Neural cell (in vitro differentiated cells): ENCODE data around the gene SLC25A21. TPM values are rescaled to one million over a fixed set of nuclear protein-coding genes. Genes with fewer than 3 reads are reported as not detected.

Source experiments
- H2AFZ ChIP-seq: fragments of 200-600, 300-800 bp; sonication (generic), shearing (Covaris generic); 2 replicates; pipeline ENCODE4 v1.6.0; 2014; ENCODE audit warnings: low read depth, mild to moderate bottlenecking, antibody characterized with exemption, low read length, moderate library complexity
- H3F3A ChIP-seq: fragments of 200-600 bp; shearing (Covaris generic); 2 replicates; pipeline ENCODE4 v1.6.1; 2016; ENCODE audit warnings: mild to moderate bottlenecking, moderate library complexity, mixed read lengths, antibody characterized with exemption, low read length; ENCODE audit not compliant: insufficient read depth, poor library complexity, severe bottlenecking
- H3K27ac ChIP-seq: fragments of 200-600, 300-800 bp; sonication (generic), shearing (Covaris generic); 2 replicates; pipeline ENCODE4 v1.5.1; 2014; ENCODE audit warnings: mild to moderate bottlenecking, low read length, moderate library complexity
- H3K27me3 ChIP-seq: fragments of 300-800, 200-600 bp; sonication (generic), shearing (Covaris generic); 2 replicates; pipeline ENCODE4 v1.6.0; 2014; ENCODE audit warnings: mild to moderate bottlenecking, low read depth, low read length, moderate library complexity; ENCODE audit not compliant: insufficient read depth
- H3K36me3 ChIP-seq: fragments of 300-800, 200-600 bp; sonication (generic), shearing (Covaris generic); 2 replicates; pipeline ENCODE4 v1.5.1; 2014; ENCODE audit warnings: mild to moderate bottlenecking, antibody characterized with exemption, low read length, moderate library complexity; ENCODE audit not compliant: insufficient read depth
- H3K4me2 ChIP-seq: fragments of 300-800, 200-600 bp; sonication (generic), shearing (Covaris generic); 2 replicates; pipeline ENCODE4 v1.6.0; 2014; ENCODE audit warnings: mild to moderate bottlenecking, low read length
- H3K4me3 ChIP-seq: fragments of 300-800, 200-600 bp; sonication (generic), shearing (Covaris generic); 2 replicates; pipeline ENCODE4 v1.5.1; 2014; ENCODE audit warnings: mild to moderate bottlenecking, low read length, moderate library complexity
- H3K79me2 ChIP-seq: fragments of 200-600 bp; shearing (Covaris generic); replicated peaks from 2 replicates; pipeline ENCODE4 v1.6.0; 2014; ENCODE audit warnings: mild to moderate bottlenecking, low read length, moderate library complexity; ENCODE audit not compliant: insufficient read depth
- H3K9ac ChIP-seq: fragments of 300-800, 200-600 bp; sonication (generic), shearing (Covaris generic); 2 replicates; pipeline ENCODE4 v1.6.1; 2016; ENCODE audit warnings: mild to moderate bottlenecking, low read length, mixed read lengths
- H3K9me2 ChIP-seq: fragments of 200-600 bp; shearing (Covaris generic); 2 replicates; pipeline ENCODE4 v1.6.1; 2016; ENCODE audit warnings: mild to moderate bottlenecking, low read length, mixed read lengths; ENCODE audit not compliant: insufficient read depth
- H3K9me3 ChIP-seq: fragments of 200-600, 300-800 bp; sonication (generic), shearing (Covaris generic); 2 replicates; pipeline ENCODE4 v1.6.1; 2016; ENCODE audit warnings: mild to moderate bottlenecking, mixed run types, low read length, moderate library complexity, mixed read lengths
- H4K20me1 ChIP-seq: fragments of 200-600 bp; shearing (Covaris generic); 2 replicates; pipeline ENCODE4 v1.6.1; 2016; ENCODE audit warnings: mild to moderate bottlenecking, mixed run types; ENCODE audit not compliant: insufficient read depth
- CTCF ChIP-seq: fragments of 450-650 bp; IDR thresholded peaks from 2 replicates; pipeline ENCODE4 v1.5.1; 2014; ENCODE audit warnings: antibody characterized with exemption, mild to moderate bottlenecking, moderate library complexity; ENCODE audit not compliant: poor library complexity, severe bottlenecking
- EP300 ChIP-seq: fragments of 450-650 bp; conservative IDR thresholded peaks from 2 replicates; pipeline ENCODE4 v1.6.1; 2014; ENCODE audit warnings: antibody characterized with exemption, mild to moderate bottlenecking, moderate library complexity; ENCODE audit not compliant: poor library complexity, severe bottlenecking
- EZH2 ChIP-seq: fragments of 200-600, 300-800 bp; shearing (Covaris generic), sonication (generic); IDR thresholded peaks from 2 replicates; pipeline ENCODE4 v1.6.1; 2014; ENCODE audit warnings: antibody characterized with exemption, low read length, borderline replicate concordance, mild to moderate bottlenecking; ENCODE audit not compliant: insufficient read depth, poor library complexity, severe bottlenecking
- MXI1 ChIP-seq: fragments of 450-650 bp; conservative IDR thresholded peaks from 2 replicates; pipeline ENCODE4 v1.6.1; 2014; ENCODE audit warnings: antibody characterized with exemption, mild to moderate bottlenecking; ENCODE audit not compliant: poor library complexity, severe bottlenecking
- POLR2AphosphoS5 ChIP-seq: IDR thresholded peaks from 2 replicates; pipeline ENCODE4 v1.6.1; 2012
- RAD21 ChIP-seq: fragments of 450-650 bp; conservative IDR thresholded peaks from 2 replicates; pipeline ENCODE4 v1.6.1; 2014; ENCODE audit warnings: antibody characterized with exemption, mild to moderate bottlenecking, moderate library complexity
- REST ChIP-seq: IDR thresholded peaks from 2 replicates; pipeline ENCODE4 v1.6.1; 2012; ENCODE audit warnings: borderline replicate concordance
- SMC3 ChIP-seq: fragments of 450-650 bp; conservative IDR thresholded peaks from 2 replicates; pipeline ENCODE4 v1.6.1; 2014; ENCODE audit warnings: antibody characterized with exemption, mild to moderate bottlenecking, moderate library complexity; ENCODE audit not compliant: poor library complexity
- TAF1 ChIP-seq: IDR thresholded peaks from 2 replicates; pipeline ENCODE4 v1.6.1; 2012; ENCODE audit warnings: low read depth
- polyA plus RNA-seq: library from polyadenylated mRNA; depleted of rRNA; stranded (reverse); fragments of >200 nt; gene quantifications from 2 replicates; pipeline ENCODE4 v1.2.3, GENCODE V29; 2014

The SLC25A21 gene
- polyA plus RNA-seq, 1 donor from 2014 or later: 0.35 TPM

DNA sequence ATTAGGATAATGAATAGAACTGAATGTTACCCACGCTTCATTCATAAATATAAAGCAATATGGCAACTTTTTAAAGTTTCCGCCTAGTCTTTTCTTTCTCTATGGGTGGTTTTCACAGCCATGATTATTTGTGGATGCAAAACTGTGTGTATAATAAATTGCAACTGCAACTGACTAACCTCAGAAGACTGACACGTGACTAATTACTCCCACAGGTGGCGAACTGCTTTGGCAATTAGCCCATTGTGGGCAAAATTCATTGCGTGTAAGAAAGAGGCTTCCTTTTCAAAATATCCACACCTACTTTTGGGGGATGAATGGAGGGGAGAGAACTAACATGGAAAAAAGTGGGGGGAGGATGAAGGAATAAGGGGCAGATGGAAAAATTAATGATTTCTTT lies 79.0 kb downstream of the SLC25A21 start:
- H3F3A ChIP-seq: no peaks in the 10 kb centered on the region
- no peak for TF ChIP-seq CTCF
- TF ChIP-seq POLR2AphosphoS5: no peak
- no peak for TF ChIP-seq MXI1
- no peak for TF ChIP-seq SMC3
- no peak for TF ChIP-seq EP300
- TF ChIP-seq RAD21: no peak
- no peak for TF ChIP-seq TAF1
- TF ChIP-seq EZH2: no peak
- TF ChIP-seq REST: no peak
- H4K20me1 ChIP-seq: no peaks in the 10 kb centered on the region
- H3K79me2 ChIP-seq: no peaks in the 10 kb centered on the region
- H3K9me2 ChIP-seq: no peaks in the 10 kb centered on the region
- no peaks in the 10 kb centered on the region for H3K36me3 ChIP-seq
- no peak overlapping the region for H3K4me2 ChIP-seq
- no peaks in the 10 kb centered on the region for H3K9me3 ChIP-seq
- no peaks in the 10 kb centered on the region for H3K27me3 ChIP-seq
- H3K27ac ChIP-seq: no peak overlapping the region
- H3K4me3 ChIP-seq: no peak overlapping the region
- no peak overlapping the region for H2AFZ ChIP-seq
- H3K9ac ChIP-seq: no peak overlapping the region

DNA sequence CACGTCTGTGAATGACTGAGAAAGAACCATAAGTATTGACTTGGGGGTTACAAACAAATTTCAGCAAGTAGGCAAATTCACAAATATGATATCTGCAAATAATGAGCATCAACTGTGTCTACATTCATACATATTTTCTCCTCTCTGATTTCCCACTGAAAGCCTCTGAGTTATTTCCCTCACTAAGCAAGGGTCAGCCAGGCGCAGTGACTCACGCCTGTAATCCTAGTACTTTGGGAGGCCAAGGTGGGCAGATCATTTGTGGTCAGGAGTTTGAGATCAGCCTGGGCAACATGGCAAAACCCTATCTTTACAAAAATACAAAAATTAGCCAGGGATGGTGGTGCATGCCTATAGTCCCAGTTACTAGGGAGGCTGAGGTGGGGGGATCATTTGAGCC lies 80.8 kb downstream of the SLC25A21 start:
- no peaks in the 10 kb centered on the region for H3K9me3 ChIP-seq
- no peaks in the 10 kb centered on the region for H3K36me3 ChIP-seq
- no peak overlapping the region for H3K4me3 ChIP-seq
- no peak overlapping the region for H2AFZ ChIP-seq
- H3K9ac ChIP-seq: no peak overlapping the region
- no peak overlapping the region for H3K4me2 ChIP-seq
- no peak overlapping the region for H3K27ac ChIP-seq
- H3K9me2 ChIP-seq: no peaks in the 10 kb centered on the region
- H4K20me1 ChIP-seq: no peaks in the 10 kb centered on the region
- H3F3A ChIP-seq: no peaks in the 10 kb centered on the region
- no peaks in the 10 kb centered on the region for H3K27me3 ChIP-seq
- H3K79me2 ChIP-seq: no peaks in the 10 kb centered on the region
- TF ChIP-seq MXI1 (no peak), RAD21 (no peak), REST (no peak)
